22Rv1 (cell line): ENCODE measurements around the gene JAKMIP3.

Source experiments
- H3K27ac ChIP-seq: fragments of 450-650 bp; 2 replicates; pipeline ENCODE4 v1.5.1; 2017
- ZFX ChIP-seq: fragments of 450-650 bp; IDR thresholded peaks from 2 replicates; pipeline ENCODE4 v1.6.1; 2017; ENCODE audit warnings: antibody characterized with exemption, borderline replicate concordance
- TF ChIP-seq, protein P1 (sequence below): fragments of 450-650 bp; IDR thresholded peaks from 2 replicates; pipeline ENCODE4 v1.5.1; 2017; ENCODE audit warnings: mild to moderate bottlenecking

JAKMIP3 gene

GRCh38 chr10:132109341-132110110 lies 43.8 kb downstream of the JAKMIP3 start:
- no peak for TF ChIP-seq ZFX
- TF ChIP-seq, protein P1, sequence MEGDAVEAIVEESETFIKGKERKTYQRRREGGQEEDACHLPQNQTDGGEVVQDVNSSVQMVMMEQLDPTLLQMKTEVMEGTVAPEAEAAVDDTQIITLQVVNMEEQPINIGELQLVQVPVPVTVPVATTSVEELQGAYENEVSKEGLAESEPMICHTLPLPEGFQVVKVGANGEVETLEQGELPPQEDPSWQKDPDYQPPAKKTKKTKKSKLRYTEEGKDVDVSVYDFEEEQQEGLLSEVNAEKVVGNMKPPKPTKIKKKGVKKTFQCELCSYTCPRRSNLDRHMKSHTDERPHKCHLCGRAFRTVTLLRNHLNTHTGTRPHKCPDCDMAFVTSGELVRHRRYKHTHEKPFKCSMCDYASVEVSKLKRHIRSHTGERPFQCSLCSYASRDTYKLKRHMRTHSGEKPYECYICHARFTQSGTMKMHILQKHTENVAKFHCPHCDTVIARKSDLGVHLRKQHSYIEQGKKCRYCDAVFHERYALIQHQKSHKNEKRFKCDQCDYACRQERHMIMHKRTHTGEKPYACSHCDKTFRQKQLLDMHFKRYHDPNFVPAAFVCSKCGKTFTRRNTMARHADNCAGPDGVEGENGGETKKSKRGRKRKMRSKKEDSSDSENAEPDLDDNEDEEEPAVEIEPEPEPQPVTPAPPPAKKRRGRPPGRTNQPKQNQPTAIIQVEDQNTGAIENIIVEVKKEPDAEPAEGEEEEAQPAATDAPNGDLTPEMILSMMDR, result no peak

DNA sequence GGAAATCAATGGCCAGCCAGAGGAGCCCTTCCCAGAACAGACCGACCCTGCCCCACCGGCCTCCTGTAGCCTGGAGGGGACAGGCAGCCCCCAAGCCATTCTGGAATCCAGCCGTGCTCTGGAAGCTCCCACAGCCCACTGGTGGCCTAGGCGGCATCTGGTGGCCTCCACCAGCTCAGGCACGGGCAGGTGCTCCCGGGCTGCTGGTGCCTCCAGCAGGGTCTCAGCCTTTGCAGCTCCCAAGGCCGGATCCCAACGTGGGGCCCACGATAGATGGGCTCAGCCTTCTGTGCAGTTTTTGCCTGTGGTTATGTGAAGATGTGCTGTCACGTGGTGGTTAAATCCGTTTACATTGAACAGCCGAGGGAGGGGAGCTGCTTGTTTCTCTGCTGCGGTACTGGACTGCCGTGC lies 44.4 kb downstream of the JAKMIP3 start:
- no peak overlapping the region for H3K27ac ChIP-seq
- TF ChIP-seq, protein P1, result no peak

More at GRCh38 chr10:132109341-132110110, 43.8 kb downstream of the JAKMIP3 start:
- H3K27ac ChIP-seq, result no peak overlapping the region

GRCh38 chr10:132110713-132111112 lies 45.0 kb downstream of the JAKMIP3 start:
- TF ChIP-seq ZFX, result no peak
- TF ChIP-seq, protein P1, result no peak
- no peak overlapping the region for H3K27ac ChIP-seq

GRCh38 chr10:132111121-132111731 lies 45.5 kb downstream of the JAKMIP3 start:
- TF ChIP-seq ZFX, result no peak
- TF ChIP-seq, protein P1, result no peak
- H3K27ac ChIP-seq, result no peak overlapping the region

DNA sequence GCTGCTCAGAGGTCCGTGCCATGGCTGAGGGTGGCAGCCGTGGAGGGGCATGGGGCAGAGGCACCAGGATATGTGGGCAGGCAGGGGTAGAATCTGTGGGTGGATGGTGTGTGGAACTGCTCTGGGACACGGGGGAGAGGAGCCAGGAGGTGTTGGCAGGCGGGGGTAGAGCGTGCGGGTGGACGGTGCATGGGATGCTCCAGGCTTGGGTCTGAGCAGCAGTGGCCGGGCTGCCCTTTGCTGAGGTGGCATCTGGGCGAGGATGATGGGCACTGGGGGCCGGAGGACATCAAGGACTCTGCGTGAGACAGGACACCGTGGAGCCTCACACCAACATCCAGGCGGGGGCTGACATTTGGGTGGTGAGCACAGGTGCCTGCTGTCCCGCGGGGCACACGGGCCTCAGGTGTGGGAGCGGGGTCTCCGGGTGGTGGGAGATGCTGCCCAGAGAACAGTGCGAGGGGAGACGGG lies 46.2 kb downstream of the JAKMIP3 start:
- H3K27ac ChIP-seq, result no peak overlapping the region
- TF ChIP-seq ZFX, result no peak
- TF ChIP-seq, protein P1, result no peak

DNA sequence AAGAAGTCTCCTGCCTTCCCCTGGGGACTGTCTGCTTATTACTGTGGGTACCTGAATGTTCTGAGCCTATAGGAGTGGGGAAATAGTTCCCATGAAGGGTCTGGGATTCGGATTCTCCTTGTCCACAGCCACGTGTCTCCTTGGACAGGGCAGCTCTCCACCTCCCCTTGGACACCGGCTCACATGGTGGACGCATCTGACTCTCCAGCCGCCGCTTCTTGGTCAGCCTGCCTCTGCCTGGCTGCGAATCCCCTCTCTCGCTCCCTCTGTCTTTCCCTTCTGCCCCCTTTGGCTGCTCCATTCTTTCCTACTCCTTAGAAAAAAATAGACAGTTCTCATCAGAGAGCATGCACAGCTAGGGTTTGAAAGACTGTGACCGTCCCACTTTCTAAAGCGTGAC lies 46.9 kb downstream of the JAKMIP3 start:
- TF ChIP-seq, protein P1, result no peak
- no peak for TF ChIP-seq ZFX
- H3K27ac ChIP-seq, result no peak overlapping the region

GRCh38 chr10:132113206-132113605 lies 47.5 kb downstream of the JAKMIP3 start:
- H3K27ac ChIP-seq, result no peak overlapping the region

More at GRCh38 chr10:132113206-132113605, 47.5 kb downstream of the JAKMIP3 start:
- TF ChIP-seq ZFX, result no peak
- TF ChIP-seq, protein P1, result no peak
